PC-3 (cell line): Measurements from ENCODE around the gene SERPINI1.

ENCODE experiments used
- CTCF ChIP-seq: fragments of 300-600 bp; sonication (generic); conservative IDR thresholded peaks from 2 replicates; pipeline ENCODE4 v1.5.1; 2017; ENCODE audit warnings: antibody characterized with exemption, low read depth, mild to moderate bottlenecking, low read length
- EZH2 ChIP-seq: fragments of 300-600 bp; sonication (generic); IDR thresholded peaks from one replicate; pipeline ENCODE4 v1.6.1; 2017; ENCODE audit warnings: antibody characterized with exemption, mild to moderate bottlenecking, low read length; ENCODE audit not compliant: unreplicated experiment

- no peak for TF ChIP-seq CTCF
- TF ChIP-seq EZH2 = no peak
These were observed 135.2 kb downstream of the SERPINI1 start for GRCh38 chr3:167870759-167871158.
